HepG2 (cell line): Measurements from ENCODE around the gene DAB2IP. TPM values are rescaled to one million over a fixed set of nuclear protein-coding genes. Genes with fewer than 3 reads are reported as not detected.

Experiments
- CHD4 ChIP-seq: fragments of 200-600 bp; sonication (generic); IDR thresholded peaks from 2 replicates; pipeline ENCODE4 v1.7.0; 2017; ENCODE audit warnings: mild to moderate bottlenecking, low read length, borderline replicate concordance
- HOXA3 ChIP-seq: sonication (generic); formaldehyde crosslinking; IDR thresholded peaks from 2 replicates; pipeline ENCODE4 v1.5.0; 2020; ENCODE audit warnings: missing genetic modification reagents
- MIER2 ChIP-seq: IDR thresholded peaks from 2 replicates; pipeline ENCODE4 v1.6.1; 2016; ENCODE audit warnings: missing biosample characterization, missing genetic modification reagents
- PHF21A ChIP-seq: sonication (generic); formaldehyde crosslinking; IDR thresholded peaks from 2 replicates; pipeline ENCODE4 v1.5.0; 2020; ENCODE audit warnings: mild to moderate bottlenecking, missing genetic modification reagents
- PPARG ChIP-seq: conservative IDR thresholded peaks from 2 replicates; pipeline ENCODE4 v1.6.1; 2016; ENCODE audit warnings: missing biosample characterization, missing genetic modification reagents
- THAP11 ChIP-seq: IDR thresholded peaks from 2 replicates; pipeline ENCODE4 v1.6.1; 2016; ENCODE audit warnings: missing biosample characterization, missing genetic modification reagents
- polyA plus RNA-seq, 8 experiments: library from polyadenylated mRNA; depleted of rRNA in 3 of 8; stranded (reverse) in 7 of 8; unstranded in 1 of 8; fragments of >200 nt; fragmentation: Illumina TruSeq in 4 of 8; extraction: Trizol in 4 of 8; gene quantifications; 2 replicates each; pipeline versions ENCODE4 v1.2.1 to v1.2.3, GENCODE V29; 2011 to 2016; ENCODE audit warnings: low read depth in 4 of 8, missing spikeins in 1 of 8, mixed read lengths in 1 of 8; ENCODE audit not compliant: insufficient read depth in 1 of 8
- total RNA-seq, 5 experiments: library from RNA; depleted of rRNA; stranded (reverse); fragments of >200 nt; fragmentation: Illumina TruSeq; extraction: Trizol; gene quantifications; 2 replicates each; pipeline ENCODE4 v1.2.3, GENCODE V29; 2016; ENCODE audit warnings: low read depth in 1 of 5
- TF ChIP-seq, protein P1 (sequence below), 2 experiments: fragments of 450-650 bp in 1 of 2; sonication (generic) in 1 of 2; formaldehyde crosslinking in 1 of 2; IDR thresholded peaks; 2 replicates each; pipeline versions ENCODE4 v1.6.1 to v1.8.0; 2016 to 2022; ENCODE audit warnings: antibody characterized with exemption in 1 of 2, mild to moderate bottlenecking in 1 of 2, missing genetic modification reagents in 1 of 2
- TF ChIP-seq, protein P2 (sequence below): sonication (generic); formaldehyde crosslinking; IDR thresholded peaks from 2 replicates; pipeline ENCODE4 v1.5.0; 2020; ENCODE audit warnings: missing genetic modification reagents, mild to moderate bottlenecking, borderline replicate concordance
- TF ChIP-seq, protein P3 (sequence below): sonication (generic); formaldehyde crosslinking; IDR thresholded peaks from 2 replicates; pipeline ENCODE4 v1.4.0; 2020; ENCODE audit warnings: missing genetic modification reagents
- TF ChIP-seq, protein P4 (sequence below): sonication (generic); formaldehyde crosslinking; IDR thresholded peaks from 2 replicates; pipeline ENCODE4 v1.5.1; 2020; ENCODE audit warnings: mild to moderate bottlenecking, missing genetic modification reagents, borderline replicate concordance

Gene DAB2IP
- total and polyA plus RNA-seq, 2 of the 13 experiments (the other 11 are each of a cell fraction or from before 2014, with no cell fraction given), result 25.3 to 37.9 TPM

DNA sequence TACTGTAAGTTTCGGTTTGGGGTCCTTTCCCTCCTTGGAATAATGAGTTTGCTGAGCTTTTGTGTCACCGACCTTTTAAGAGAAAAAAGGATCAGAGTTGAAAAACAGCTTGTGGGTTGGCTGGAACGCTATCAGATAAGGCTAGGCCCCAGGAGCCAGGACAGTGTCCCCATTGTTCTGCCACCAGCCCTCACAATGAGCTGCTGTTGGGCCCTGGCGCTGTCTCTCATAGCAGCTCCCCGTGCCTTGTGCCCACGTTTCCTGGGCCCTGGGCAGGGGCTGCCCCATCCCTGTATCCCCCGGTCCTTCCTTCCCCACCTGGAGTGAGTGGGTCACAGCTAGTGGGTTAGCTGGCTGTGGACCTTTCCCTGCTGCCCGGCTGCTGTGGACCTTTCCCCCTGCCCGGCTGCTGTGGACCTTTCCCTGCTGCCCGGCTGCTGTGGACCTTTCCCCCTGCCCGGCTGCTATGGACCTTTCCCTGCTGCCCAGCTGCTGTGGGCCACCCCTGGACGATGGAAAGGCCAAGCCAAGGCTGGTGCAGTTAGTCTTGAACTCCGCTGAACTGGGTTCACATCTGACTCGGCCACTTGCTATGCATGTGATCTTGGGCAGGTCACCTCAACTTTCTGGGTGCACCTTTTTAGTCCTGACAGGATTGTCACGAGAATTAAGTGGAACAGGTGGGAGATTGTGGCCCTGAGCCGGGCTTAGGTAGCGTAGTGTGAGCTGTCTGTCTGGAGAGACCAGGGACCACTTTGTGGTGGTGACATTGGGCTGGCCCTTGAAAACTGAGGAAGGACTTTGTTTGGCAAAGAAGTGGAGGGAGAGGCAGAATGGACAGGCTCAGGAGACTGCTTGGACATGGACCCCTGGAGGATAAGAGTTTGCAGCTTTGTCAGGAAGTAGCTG lies 99.5 kb downstream of the DAB2IP start (continued):
- TF ChIP-seq, protein P1, sequence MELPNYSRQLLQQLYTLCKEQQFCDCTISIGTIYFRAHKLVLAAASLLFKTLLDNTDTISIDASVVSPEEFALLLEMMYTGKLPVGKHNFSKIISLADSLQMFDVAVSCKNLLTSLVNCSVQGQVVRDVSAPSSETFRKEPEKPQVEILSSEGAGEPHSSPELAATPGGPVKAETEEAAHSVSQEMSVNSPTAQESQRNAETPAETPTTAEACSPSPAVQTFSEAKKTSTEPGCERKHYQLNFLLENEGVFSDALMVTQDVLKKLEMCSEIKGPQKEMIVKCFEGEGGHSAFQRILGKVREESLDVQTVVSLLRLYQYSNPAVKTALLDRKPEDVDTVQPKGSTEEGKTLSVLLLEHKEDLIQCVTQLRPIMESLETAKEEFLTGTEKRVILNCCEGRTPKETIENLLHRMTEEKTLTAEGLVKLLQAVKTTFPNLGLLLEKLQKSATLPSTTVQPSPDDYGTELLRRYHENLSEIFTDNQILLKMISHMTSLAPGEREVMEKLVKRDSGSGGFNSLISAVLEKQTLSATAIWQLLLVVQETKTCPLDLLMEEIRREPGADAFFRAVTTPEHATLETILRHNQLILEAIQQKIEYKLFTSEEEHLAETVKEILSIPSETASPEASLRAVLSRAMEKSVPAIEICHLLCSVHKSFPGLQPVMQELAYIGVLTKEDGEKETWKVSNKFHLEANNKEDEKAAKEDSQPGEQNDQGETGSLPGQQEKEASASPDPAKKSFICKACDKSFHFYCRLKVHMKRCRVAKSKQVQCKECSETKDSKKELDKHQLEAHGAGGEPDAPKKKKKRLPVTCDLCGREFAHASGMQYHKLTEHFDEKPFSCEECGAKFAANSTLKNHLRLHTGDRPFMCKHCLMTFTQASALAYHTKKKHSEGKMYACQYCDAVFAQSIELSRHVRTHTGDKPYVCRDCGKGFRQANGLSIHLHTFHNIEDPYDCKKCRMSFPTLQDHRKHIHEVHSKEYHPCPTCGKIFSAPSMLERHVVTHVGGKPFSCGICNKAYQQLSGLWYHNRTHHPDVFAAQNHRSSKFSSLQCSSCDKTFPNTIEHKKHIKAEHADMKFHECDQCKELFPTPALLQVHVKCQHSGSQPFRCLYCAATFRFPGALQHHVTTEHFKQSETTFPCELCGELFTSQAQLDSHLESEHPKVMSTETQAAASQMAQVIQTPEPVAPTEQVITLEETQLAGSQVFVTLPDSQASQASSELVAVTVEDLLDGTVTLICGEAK (IDR thresholded peaks at IDR 0.05), result no peak
- TF ChIP-seq, protein P1 (CRISPR knock-in tag; IDR thresholded peaks at IDR 0.05), result peak; percentile 39; the same call in 1 of the 2 replicates
- no peak for TF ChIP-seq MIER2
- peak; percentile 88 for TF ChIP-seq PHF21A (CRISPR knock-in tag)
- TF ChIP-seq, protein P2, sequence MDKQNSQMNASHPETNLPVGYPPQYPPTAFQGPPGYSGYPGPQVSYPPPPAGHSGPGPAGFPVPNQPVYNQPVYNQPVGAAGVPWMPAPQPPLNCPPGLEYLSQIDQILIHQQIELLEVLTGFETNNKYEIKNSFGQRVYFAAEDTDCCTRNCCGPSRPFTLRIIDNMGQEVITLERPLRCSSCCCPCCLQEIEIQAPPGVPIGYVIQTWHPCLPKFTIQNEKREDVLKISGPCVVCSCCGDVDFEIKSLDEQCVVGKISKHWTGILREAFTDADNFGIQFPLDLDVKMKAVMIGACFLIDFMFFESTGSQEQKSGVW (CRISPR knock-in tag), result no peak
- TF ChIP-seq PPARG (CRISPR knock-in tag), result 0 out of 2 replicates have a peak, but pooled peaks have one; percentile 27
- TF ChIP-seq THAP11 (CRISPR knock-in tag), result peak; percentile 22; the same call in 1 of the 2 replicates
- peak; percentile 48 for TF ChIP-seq HOXA3 (CRISPR knock-in tag)
- no peak for TF ChIP-seq CHD4
- TF ChIP-seq, protein P3, sequence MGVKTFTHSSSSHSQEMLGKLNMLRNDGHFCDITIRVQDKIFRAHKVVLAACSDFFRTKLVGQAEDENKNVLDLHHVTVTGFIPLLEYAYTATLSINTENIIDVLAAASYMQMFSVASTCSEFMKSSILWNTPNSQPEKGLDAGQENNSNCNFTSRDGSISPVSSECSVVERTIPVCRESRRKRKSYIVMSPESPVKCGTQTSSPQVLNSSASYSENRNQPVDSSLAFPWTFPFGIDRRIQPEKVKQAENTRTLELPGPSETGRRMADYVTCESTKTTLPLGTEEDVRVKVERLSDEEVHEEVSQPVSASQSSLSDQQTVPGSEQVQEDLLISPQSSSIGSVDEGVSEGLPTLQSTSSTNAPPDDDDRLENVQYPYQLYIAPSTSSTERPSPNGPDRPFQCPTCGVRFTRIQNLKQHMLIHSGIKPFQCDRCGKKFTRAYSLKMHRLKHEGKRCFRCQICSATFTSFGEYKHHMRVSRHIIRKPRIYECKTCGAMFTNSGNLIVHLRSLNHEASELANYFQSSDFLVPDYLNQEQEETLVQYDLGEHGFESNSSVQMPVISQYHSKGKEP, result no peak
- TF ChIP-seq, protein P4, sequence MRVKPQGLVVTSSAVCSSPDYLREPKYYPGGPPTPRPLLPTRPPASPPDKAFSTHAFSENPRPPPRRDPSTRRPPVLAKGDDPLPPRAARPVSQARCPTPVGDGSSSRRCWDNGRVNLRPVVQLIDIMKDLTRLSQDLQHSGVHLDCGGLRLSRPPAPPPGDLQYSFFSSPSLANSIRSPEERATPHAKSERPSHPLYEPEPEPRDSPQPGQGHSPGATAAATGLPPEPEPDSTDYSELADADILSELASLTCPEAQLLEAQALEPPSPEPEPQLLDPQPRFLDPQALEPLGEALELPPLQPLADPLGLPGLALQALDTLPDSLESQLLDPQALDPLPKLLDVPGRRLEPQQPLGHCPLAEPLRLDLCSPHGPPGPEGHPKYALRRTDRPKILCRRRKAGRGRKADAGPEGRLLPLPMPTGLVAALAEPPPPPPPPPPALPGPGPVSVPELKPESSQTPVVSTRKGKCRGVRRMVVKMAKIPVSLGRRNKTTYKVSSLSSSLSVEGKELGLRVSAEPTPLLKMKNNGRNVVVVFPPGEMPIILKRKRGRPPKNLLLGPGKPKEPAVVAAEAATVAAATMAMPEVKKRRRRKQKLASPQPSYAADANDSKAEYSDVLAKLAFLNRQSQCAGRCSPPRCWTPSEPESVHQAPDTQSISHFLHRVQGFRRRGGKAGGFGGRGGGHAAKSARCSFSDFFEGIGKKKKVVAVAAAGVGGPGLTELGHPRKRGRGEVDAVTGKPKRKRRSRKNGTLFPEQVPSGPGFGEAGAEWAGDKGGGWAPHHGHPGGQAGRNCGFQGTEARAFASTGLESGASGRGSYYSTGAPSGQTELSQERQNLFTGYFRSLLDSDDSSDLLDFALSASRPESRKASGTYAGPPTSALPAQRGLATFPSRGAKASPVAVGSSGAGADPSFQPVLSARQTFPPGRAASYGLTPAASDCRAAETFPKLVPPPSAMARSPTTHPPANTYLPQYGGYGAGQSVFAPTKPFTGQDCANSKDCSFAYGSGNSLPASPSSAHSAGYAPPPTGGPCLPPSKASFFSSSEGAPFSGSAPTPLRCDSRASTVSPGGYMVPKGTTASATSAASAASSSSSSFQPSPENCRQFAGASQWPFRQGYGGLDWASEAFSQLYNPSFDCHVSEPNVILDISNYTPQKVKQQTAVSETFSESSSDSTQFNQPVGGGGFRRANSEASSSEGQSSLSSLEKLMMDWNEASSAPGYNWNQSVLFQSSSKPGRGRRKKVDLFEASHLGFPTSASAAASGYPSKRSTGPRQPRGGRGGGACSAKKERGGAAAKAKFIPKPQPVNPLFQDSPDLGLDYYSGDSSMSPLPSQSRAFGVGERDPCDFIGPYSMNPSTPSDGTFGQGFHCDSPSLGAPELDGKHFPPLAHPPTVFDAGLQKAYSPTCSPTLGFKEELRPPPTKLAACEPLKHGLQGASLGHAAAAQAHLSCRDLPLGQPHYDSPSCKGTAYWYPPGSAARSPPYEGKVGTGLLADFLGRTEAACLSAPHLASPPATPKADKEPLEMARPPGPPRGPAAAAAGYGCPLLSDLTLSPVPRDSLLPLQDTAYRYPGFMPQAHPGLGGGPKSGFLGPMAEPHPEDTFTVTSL, result peak; percentile 83
